Measurements from ENCODE around the gene BBS9.

DNA sequence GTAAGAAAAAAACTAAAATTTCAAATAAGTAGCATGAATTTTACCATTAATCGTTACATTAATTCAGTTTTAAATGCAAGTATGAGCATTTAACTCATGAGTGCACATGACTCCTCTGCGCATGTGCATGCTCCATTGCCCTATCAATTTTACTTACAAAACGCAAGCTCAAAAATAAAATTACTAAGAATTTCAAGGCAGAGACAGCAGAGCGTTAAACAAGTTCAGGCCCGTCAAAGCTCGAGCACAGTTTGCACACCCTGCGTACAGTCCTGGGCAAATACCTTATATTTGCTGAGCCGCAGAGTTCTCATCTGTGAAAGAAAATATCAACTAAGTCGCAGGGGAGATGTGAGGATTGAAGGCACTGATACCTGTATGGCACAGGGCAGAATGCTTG is 373.6 kb downstream of the BBS9 start:
- TF ChIP-seq, protein P1, sequence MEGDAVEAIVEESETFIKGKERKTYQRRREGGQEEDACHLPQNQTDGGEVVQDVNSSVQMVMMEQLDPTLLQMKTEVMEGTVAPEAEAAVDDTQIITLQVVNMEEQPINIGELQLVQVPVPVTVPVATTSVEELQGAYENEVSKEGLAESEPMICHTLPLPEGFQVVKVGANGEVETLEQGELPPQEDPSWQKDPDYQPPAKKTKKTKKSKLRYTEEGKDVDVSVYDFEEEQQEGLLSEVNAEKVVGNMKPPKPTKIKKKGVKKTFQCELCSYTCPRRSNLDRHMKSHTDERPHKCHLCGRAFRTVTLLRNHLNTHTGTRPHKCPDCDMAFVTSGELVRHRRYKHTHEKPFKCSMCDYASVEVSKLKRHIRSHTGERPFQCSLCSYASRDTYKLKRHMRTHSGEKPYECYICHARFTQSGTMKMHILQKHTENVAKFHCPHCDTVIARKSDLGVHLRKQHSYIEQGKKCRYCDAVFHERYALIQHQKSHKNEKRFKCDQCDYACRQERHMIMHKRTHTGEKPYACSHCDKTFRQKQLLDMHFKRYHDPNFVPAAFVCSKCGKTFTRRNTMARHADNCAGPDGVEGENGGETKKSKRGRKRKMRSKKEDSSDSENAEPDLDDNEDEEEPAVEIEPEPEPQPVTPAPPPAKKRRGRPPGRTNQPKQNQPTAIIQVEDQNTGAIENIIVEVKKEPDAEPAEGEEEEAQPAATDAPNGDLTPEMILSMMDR (IDR thresholded peaks at IDR 0.05), result no peak
- TF ChIP-seq POLR2A (IDR thresholded peaks at IDR 0.05), result no peak

All from right lobe of liver (tissue), 4 donors.